CD8-positive, alpha-beta memory T cell (primary cell): ENCODE measurements around the gene MACROD2. TPM values are rescaled to one million over a fixed set of nuclear protein-coding genes. Genes with fewer than 3 reads are reported as not detected.

Experiments
- CTCF ChIA-PET: fragments of 350-600 bp; sonication (Branson Sonifier 250); formaldehyde crosslinking; loops from one replicate; lab custom pipeline; 2021; ENCODE audit warnings: antibody characterized with exemption; lab: Charles Lee
- POLR2A ChIA-PET: fragments of 350-600 bp; sonication (Branson Sonifier 250); formaldehyde crosslinking; loops from one replicate; lab custom pipeline; 2021; ENCODE audit warnings: antibody characterized with exemption; lab: Charles Lee
- DNase-seq, 5 donors: peaks; one replicate each; pipeline versions ENCODE4 v3.0.0 to v3.0.0-alpha.2; 2020 to 2022; ENCODE audit warnings: mixed read lengths in 1 of 5
- H3K27ac ChIP-seq: one replicate; pipeline ENCODE4 v1.7.0; 2013; ENCODE audit warnings: low read depth, mild to moderate bottlenecking, low read length, moderate library complexity
- H3K27me3 ChIP-seq: 2 replicates; pipeline ENCODE4 v1.7.0; 2013; ENCODE audit warnings: low read length, mild to moderate bottlenecking; ENCODE audit not compliant: insufficient read depth, poor library complexity, severe bottlenecking
- H3K36me3 ChIP-seq: 2 replicates; pipeline ENCODE4 v1.7.0; 2013; ENCODE audit warnings: mild to moderate bottlenecking, low read length, moderate library complexity; ENCODE audit not compliant: insufficient read depth
- H3K4me1 ChIP-seq: 2 replicates; pipeline ENCODE4 v1.7.0; 2013; ENCODE audit warnings: mild to moderate bottlenecking, low read length, moderate library complexity; ENCODE audit not compliant: insufficient read depth
- H3K4me3 ChIP-seq: 2 replicates; pipeline ENCODE4 v1.7.0; 2013; ENCODE audit warnings: mild to moderate bottlenecking, low read length
- H3K9me3 ChIP-seq: 2 replicates; pipeline ENCODE4 v1.7.0; 2013; ENCODE audit warnings: mild to moderate bottlenecking, low read length
- H3K27ac Mint-ChIP-seq, 8 donors: one replicate each; pipeline ENCODE4 v1.8.0; 2020 to 2021; ENCODE audit warnings: mixed read lengths in 8 of 8, mild to moderate bottlenecking in 6 of 8, inconsistent platforms in 3 of 8, moderate library complexity in 3 of 8
- H3K27me3 Mint-ChIP-seq, 2 donors: one replicate each; pipeline ENCODE4 v1.8.0; 2020 to 2021; ENCODE audit warnings: mixed read lengths in 2 of 2, mild to moderate bottlenecking in 1 of 2, moderate library complexity in 1 of 2
- H3K36me3 Mint-ChIP-seq, 3 donors: one replicate each; pipeline ENCODE4 v1.8.0; 2020 to 2021; ENCODE audit warnings: mixed read lengths in 3 of 3, inconsistent platforms in 1 of 3, mild to moderate bottlenecking in 1 of 3
- H3K4me1 Mint-ChIP-seq, 3 donors: one replicate each; pipeline ENCODE4 v1.8.0; 2020 to 2021; ENCODE audit warnings: mixed read lengths in 3 of 3, inconsistent platforms in 1 of 3, mild to moderate bottlenecking in 1 of 3
- H3K4me3 Mint-ChIP-seq, 7 donors: one replicate each; pipeline ENCODE4 v1.8.0; 2020 to 2021; ENCODE audit warnings: mixed read lengths in 7 of 7, mild to moderate bottlenecking in 6 of 7, moderate library complexity in 4 of 7, inconsistent platforms in 2 of 7
- H3K9me3 Mint-ChIP-seq, 5 donors: one replicate each; pipeline ENCODE4 v1.8.0; 2020 to 2022; ENCODE audit warnings: mixed read lengths in 5 of 5, mild to moderate bottlenecking in 3 of 5, moderate library complexity in 2 of 5, inconsistent platforms in 1 of 5
- polyA plus RNA-seq: library from polyadenylated mRNA; unstranded; fragments of 300-500 nt; fragmentation: Illumina TruSeq; gene quantifications from one replicate; pipeline ENCODE4 v1.2.3, GENCODE V29; 2021
- total RNA-seq, 2 experiments: library from RNA; stranded (reverse); gene quantifications; one replicate each; pipeline ENCODE4 v1.2.3, GENCODE V29; 2021

Gene MACROD2
- total and polyA plus RNA-seq, 3 experiments from 2014 or later, result not detected

DNA sequence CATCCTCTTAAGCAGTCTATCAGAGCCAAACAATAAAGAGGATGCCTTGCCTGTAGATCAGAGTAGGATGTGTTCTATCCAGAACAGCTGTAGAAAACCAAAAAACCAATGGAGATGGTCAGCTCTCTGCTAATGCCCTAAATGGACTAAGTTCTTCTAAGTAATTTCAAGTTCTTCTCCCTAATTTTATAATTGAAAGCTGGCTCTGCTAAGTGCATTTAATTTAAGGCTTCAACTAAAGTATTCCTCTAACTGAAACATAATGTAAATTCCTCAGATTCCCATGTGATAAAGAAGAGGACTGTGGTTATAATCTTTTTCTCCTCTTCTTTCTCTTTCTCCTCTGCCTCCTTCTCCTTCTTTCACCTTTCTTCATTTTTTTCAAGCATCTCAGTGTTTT lies 1868.4 kb downstream of the MACROD2 start:
- no peaks in the 10 kb centered on the region for H3K4me1 Mint-ChIP-seq
- no peaks in the 10 kb centered on the region for H3K36me3 ChIP-seq
- DNase-seq, result no peak
- H3K36me3 Mint-ChIP-seq, result no peaks in the 10 kb centered on the region
- H3K9me3 Mint-ChIP-seq, result peaks cover 0 to 16% (median 3%) of the 10 kb centered on the region in 5 donors
- H3K4me1 ChIP-seq, result no peaks in the 10 kb centered on the region
- POLR2A ChIA-PET, result no interaction called here
- peaks cover 0 to 1% of the 10 kb centered on the region in 2 donors for H3K27me3 Mint-ChIP-seq
- H3K27me3 ChIP-seq, result no peaks in the 10 kb centered on the region
- H3K4me3 ChIP-seq, result no peak overlapping the region
- H3K4me3 Mint-ChIP-seq, result no peak overlapping the region
- H3K27ac Mint-ChIP-seq, result no peak overlapping the region
- CTCF ChIA-PET, result no interaction called here
- H3K27ac ChIP-seq, result no peak overlapping the region
- H3K9me3 ChIP-seq, result no peaks in the 10 kb centered on the region

DNA sequence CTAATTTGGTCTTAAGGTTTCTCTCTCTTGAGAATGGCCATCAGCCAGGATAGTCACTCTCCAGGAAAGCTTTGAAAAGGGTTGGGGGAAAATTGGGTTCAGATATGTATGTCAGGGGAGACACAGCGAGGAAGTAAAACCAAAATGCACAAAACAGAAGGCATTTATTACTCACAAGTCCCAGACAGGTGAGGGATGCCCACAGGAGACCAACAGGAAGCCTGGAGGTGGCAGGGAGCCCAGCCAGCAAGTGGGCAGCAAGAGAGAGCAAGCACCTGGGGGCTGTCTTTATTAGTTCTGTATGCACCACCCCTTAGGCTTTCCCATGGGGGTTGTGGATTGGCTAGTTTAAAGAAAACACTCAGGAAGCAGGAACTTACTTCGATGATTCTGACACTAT lies 1870.2 kb downstream of the MACROD2 start:
- Histone ChIP-seq H3K9me3 (no peaks in the 10 kb centered on the region), H3K4me3 (no peak overlapping the region), H3K27ac (no peak overlapping the region), H3K27me3 (no peaks in the 10 kb centered on the region), H3K4me1 (no peaks in the 10 kb centered on the region), H3K36me3 (no peaks in the 10 kb centered on the region)
- Mint-ChIP-seq H3K4me3 (no peak overlapping the region), H3K9me3 (peaks cover 0 to 12% (median 3%) of the 10 kb centered on the region in 5 donors), H3K36me3 (no peaks in the 10 kb centered on the region), H3K27ac (no peak overlapping the region), H3K27me3 (no peaks in the 10 kb centered on the region), H3K4me1 (no peaks in the 10 kb centered on the region)
- ChIA-PET CTCF (no interaction called here), POLR2A (no interaction called here)
- DNase-seq, result no peak

DNA sequence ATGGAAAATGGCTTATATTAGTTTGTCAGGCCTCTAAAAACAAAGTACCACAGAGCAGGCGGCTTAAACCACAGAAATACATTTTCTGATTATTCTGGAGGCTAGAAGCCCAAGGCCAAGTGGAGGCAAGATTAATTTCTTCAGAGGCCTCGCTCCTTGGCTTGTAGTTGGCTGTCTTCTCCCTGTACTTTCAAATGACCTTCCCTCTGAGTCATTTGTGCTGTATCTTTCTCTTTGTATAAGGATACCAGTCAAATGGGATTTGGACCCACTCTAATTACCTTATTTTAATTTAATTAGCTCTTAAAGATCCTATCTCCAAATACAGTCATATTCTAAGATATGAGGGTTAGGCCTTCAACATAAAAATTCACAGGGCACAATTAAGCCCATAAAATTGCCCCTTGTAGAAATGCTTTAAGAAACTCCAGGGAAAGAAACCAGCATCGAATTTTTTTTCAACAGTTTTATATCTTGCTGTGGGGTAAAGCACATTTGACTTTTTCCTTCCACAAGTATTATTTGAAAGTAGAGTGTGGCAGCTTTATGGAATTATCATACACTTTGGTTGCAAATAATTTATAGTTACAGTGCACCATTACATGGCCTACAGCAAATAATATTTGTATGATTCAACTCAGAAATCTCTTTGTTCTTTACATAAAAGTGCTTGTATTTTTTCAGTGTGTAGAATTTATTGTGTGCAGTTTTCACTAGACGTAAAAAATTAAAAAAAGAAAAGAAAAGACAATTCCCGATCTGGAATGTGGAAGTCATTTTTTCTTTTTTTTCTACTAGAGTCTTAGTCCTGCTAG lies 1871.8 kb downstream of the MACROD2 start:
- Mint-ChIP-seq H3K9me3 (peaks cover 2 to 17% (median 3%) of the 10 kb centered on the region in 5 donors), H3K27me3 (no peaks in the 10 kb centered on the region), H3K4me3 (no peak overlapping the region), H3K4me1 (no peaks in the 10 kb centered on the region), H3K27ac (no peak overlapping the region), H3K36me3 (no peaks in the 10 kb centered on the region)
- H3K36me3 ChIP-seq, result no peaks in the 10 kb centered on the region
- CTCF ChIA-PET, result no interaction called here
- no peak for DNase-seq
- no peak overlapping the region for H3K4me3 ChIP-seq
- no peaks in the 10 kb centered on the region for H3K9me3 ChIP-seq
- H3K4me1 ChIP-seq, result no peaks in the 10 kb centered on the region
- no peaks in the 10 kb centered on the region for H3K27me3 ChIP-seq
- POLR2A ChIA-PET, result no interaction called here
- H3K27ac ChIP-seq, result no peak overlapping the region

DNA sequence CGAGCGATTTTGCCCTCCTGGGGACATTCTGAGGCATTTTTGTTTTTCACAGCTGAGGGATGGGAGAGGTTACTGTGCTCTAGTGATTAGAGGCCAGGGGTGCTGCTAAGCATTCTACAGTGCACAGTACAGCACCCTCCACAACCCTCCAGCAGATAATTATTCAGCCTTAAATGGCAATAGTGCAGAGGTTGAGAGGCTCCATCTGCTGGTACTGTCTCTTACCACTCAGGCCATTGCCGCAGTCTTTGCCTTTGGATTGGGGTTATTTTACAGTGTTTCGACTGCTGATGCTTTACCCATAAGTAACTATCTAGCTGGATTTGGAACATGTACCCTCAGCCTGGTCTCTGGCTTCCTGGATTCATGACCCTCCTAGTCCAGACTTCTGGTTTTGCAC lies 1872.6 kb downstream of the MACROD2 start:
- DNase-seq, result no peak
- no peaks in the 10 kb centered on the region for H3K36me3 Mint-ChIP-seq
- ChIA-PET POLR2A (no interaction called here), CTCF (no interaction called here)
- H3K27ac ChIP-seq, result no peak overlapping the region
- H3K4me3 ChIP-seq, result no peak overlapping the region
- no peak overlapping the region for H3K27ac Mint-ChIP-seq
- H3K4me1 Mint-ChIP-seq, result no peaks in the 10 kb centered on the region
- no peaks in the 10 kb centered on the region for H3K4me1 ChIP-seq
- no peak overlapping the region for H3K4me3 Mint-ChIP-seq
- H3K9me3 Mint-ChIP-seq, result peaks cover 0 to 17% (median 3%) of the 10 kb centered on the region in 5 donors
- no peaks in the 10 kb centered on the region for H3K36me3 ChIP-seq
- no peaks in the 10 kb centered on the region for H3K9me3 ChIP-seq
- no peaks in the 10 kb centered on the region for H3K27me3 ChIP-seq
- H3K27me3 Mint-ChIP-seq, result no peaks in the 10 kb centered on the region

DNA sequence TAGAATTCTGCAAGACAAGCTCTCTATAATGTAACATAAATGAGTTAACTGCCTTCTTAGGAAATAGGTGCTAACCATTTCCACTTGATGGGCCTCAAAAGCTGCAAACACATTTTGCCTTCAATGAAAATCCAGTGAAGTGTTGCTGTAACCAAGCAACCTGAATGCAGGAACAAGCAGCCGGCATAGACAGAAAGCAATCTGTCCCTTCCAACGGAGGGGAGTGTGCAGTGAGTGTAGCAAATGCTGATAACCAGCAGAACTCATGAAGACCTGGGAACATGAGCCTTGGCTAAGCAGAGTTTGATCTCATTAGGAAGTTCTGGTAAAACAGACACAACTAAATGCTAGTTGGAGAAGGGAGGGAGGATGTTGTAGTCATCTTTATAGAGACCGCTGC lies 1880.1 kb downstream of the MACROD2 start:
- Histone ChIP-seq H3K27ac (no peak overlapping the region), H3K9me3 (no peaks in the 10 kb centered on the region), H3K4me3 (no peak overlapping the region), H3K36me3 (no peaks in the 10 kb centered on the region), H3K27me3 (no peaks in the 10 kb centered on the region), H3K4me1 (no peaks in the 10 kb centered on the region)
- peaks cover 0 to 2% (median 0%) of the 10 kb centered on the region in 3 donors for H3K36me3 Mint-ChIP-seq
- no peak for DNase-seq
- ChIA-PET CTCF (no interaction called here), POLR2A (no interaction called here)
- no peak overlapping the region for H3K27ac Mint-ChIP-seq
- H3K4me1 Mint-ChIP-seq, result no peaks in the 10 kb centered on the region
- H3K27me3 Mint-ChIP-seq, result no peaks in the 10 kb centered on the region
- H3K9me3 Mint-ChIP-seq, result peaks cover 5 to 31% (median 10%) of the 10 kb centered on the region in 5 donors
- no peak overlapping the region for H3K4me3 Mint-ChIP-seq

DNA sequence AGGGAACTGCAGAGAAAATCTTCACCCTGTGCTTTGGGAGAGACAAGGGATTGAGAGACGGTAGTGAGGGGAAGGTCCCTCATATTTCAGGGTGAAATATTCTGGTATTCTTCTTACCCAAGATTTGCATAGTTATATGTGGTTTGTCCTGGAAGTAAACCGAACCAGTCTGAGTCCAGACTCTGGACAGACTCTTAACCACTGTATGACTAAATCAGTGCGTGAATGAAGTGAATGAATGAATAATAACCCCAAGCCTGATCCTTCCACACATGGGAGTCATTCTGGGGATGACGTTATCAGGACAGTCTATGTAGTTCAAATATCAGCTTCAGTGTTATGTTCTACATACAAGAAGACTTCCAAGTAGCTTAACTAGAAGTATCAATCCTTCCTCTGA lies 1887.2 kb downstream of the MACROD2 start:
- peaks cover 1 to 10% (median 6%) of the 10 kb centered on the region in 5 donors for H3K9me3 Mint-ChIP-seq
- DNase-seq, result no peak
- no peaks in the 10 kb centered on the region for H3K4me1 ChIP-seq
- CTCF ChIA-PET, result no interaction called here
- no peak overlapping the region for H3K27ac Mint-ChIP-seq
- H3K27me3 ChIP-seq, result no peaks in the 10 kb centered on the region
- H3K9me3 ChIP-seq, result no peaks in the 10 kb centered on the region
- no peaks in the 10 kb centered on the region for H3K4me1 Mint-ChIP-seq
- no peaks in the 10 kb centered on the region for H3K36me3 ChIP-seq
- H3K36me3 Mint-ChIP-seq, result peaks cover 0 to 2% (median 0%) of the 10 kb centered on the region in 3 donors
- no peak overlapping the region for H3K27ac ChIP-seq
- H3K4me3 ChIP-seq, result no peak overlapping the region
- POLR2A ChIA-PET, result no interaction called here
- no peak overlapping the region for H3K4me3 Mint-ChIP-seq
- no peaks in the 10 kb centered on the region for H3K27me3 Mint-ChIP-seq

DNA sequence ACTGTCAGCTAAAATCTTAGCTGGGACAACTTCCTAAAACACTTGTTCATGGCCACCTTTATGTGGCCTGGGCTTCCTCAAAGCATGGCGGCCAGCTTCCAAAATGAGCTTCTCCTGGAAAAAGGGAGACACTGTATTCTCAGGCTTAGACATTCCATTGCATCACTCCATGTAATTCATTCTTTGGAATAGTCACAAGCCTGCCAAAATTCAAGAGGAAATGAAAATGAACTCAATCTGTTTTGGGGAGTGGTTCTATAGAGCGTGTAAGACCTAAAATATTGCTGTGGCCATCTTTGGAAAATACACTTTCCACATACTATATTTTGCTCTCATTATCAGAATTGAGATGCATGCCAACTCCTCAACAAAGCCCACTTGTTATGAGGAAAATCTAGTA lies 1890.9 kb downstream of the MACROD2 start:
- no peaks in the 10 kb centered on the region for H3K27me3 Mint-ChIP-seq
- H3K4me1 Mint-ChIP-seq, result no peaks in the 10 kb centered on the region
- no peaks in the 10 kb centered on the region for H3K27me3 ChIP-seq
- H3K4me3 ChIP-seq, result no peak overlapping the region
- H3K27ac Mint-ChIP-seq, result no peak overlapping the region
- peaks cover 3 to 10% (median 5%) of the 10 kb centered on the region in 5 donors for H3K9me3 Mint-ChIP-seq
- no peak overlapping the region for H3K27ac ChIP-seq
- ChIA-PET POLR2A (no interaction called here), CTCF (no interaction called here)
- H3K36me3 Mint-ChIP-seq, result peaks cover 0 to 2% (median 0%) of the 10 kb centered on the region in 3 donors
- no peak overlapping the region for H3K4me3 Mint-ChIP-seq
- no peak for DNase-seq
- H3K36me3 ChIP-seq, result no peaks in the 10 kb centered on the region
- no peaks in the 10 kb centered on the region for H3K4me1 ChIP-seq
- H3K9me3 ChIP-seq, result no peaks in the 10 kb centered on the region

DNA sequence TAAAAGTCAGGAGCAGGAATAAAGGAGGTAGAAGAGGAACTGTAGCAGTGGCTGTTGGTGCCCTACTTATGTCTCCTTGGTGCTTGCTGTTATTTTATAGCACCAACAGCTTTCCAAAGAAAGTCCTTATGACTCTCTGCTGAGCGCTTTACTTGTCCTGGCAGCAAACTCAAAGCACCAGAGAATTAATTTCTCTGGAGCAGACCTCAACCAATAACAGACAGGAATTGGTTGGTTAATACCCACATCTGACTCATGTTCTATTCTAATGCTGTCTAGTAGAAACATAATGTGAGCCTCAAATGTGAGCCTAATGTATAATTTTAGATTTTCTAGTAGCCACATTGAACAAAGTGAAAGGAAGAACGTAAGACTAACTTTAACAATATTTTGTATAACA lies 1892.1 kb downstream of the MACROD2 start:
- Mint-ChIP-seq H3K36me3 (peaks cover 0 to 2% (median 0%) of the 10 kb centered on the region in 3 donors), H3K4me1 (no peaks in the 10 kb centered on the region), H3K9me3 (peaks cover 2 to 10% (median 8%) of the 10 kb centered on the region in 5 donors), H3K27ac (no peak overlapping the region), H3K27me3 (no peaks in the 10 kb centered on the region), H3K4me3 (no peak overlapping the region)
- Histone ChIP-seq H3K4me3 (no peak overlapping the region), H3K27me3 (no peaks in the 10 kb centered on the region), H3K36me3 (no peaks in the 10 kb centered on the region), H3K4me1 (no peaks in the 10 kb centered on the region), H3K27ac (no peak overlapping the region), H3K9me3 (no peaks in the 10 kb centered on the region)
- POLR2A ChIA-PET, result no interaction called here
- no peak for DNase-seq
- CTCF ChIA-PET, result no interaction called here
